Measurements from ENCODE around the gene SERPINA12. TPM values are rescaled to one million over a fixed set of nuclear protein-coding genes. Genes with fewer than 3 reads are reported as not detected.
"Not testable (repeated sequence)": the region's sequence is repeated elsewhere in the genome, so short reads cannot be mapped to it uniquely, and the experiment has no call there.

The SERPINA12 gene
- total RNA-seq, 1 donor from 2014 or later = not detected

DNA sequence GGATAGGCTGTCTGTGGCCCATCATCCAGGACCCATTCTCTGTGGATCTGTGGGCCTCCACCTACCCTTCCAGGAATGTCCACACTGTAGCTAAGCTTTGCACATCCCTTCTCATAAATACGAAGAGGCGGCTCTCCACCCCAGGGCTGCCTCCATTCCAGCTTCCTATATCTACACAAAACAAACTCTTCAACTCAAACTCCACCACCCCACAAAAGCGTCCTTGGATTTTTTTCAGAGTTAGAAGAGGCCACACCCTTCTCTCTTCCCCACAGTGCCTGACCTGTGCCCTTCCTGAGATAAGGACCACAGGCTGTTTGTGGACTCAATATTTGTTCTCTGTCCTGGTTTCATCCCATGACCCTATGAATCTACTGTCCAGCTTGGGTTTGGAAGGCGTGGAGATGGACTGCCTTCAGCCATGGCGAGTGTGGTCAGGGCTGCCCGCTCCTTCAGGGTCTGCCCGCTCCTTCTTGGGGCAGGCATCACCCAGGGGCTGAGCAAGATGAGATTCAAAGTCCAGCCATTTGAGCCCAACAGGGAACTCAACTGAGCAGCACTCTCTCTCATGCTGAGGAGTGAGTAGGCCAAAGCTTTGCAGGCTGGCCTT lies 13.0 kb upstream of the SERPINA12 start:
- H3K27me3 Mint-ChIP-seq (ENCODE audit: insufficient read depth) = peaks cover 7% of the 10 kb centered on the region
- no peaks in the 10 kb centered on the region for H3K4me1 Mint-ChIP-seq (ENCODE audit: low read depth)
- H3K27ac Mint-ChIP-seq = no peak overlapping the region
- H3K9me3 Mint-ChIP-seq = no peaks in the 10 kb centered on the region
- intact Hi-C loops (cut with micrococcal nuclease) = no loop called here
- DNase-seq (ENCODE audit: low spot score) = no peak
- no peaks in the 10 kb centered on the region for H3K36me3 Mint-ChIP-seq (ENCODE audit: low read depth)
- H3K4me3 Mint-ChIP-seq = no peak overlapping the region

- Mint-ChIP-seq H3K4me3 (no peak overlapping the region), H3K9me3 (no peaks in the 10 kb centered on the region), H3K27ac (no peak overlapping the region)
Measured at GRCh38 chr14:94521375-94522114, 12.3 kb upstream of the SERPINA12 start.

GRCh38 chr14:94517641-94518257 lies 8.5 kb upstream of the SERPINA12 start:
- H3K9me3 Mint-ChIP-seq = no peaks in the 10 kb centered on the region
- no peaks in the 10 kb centered on the region for H3K27me3 Mint-ChIP-seq (ENCODE audit: insufficient read depth)
- intact Hi-C loops (cut with micrococcal nuclease) = no loop called here
- H3K27ac Mint-ChIP-seq = no peak overlapping the region
- no peak for DNase-seq (ENCODE audit: low spot score)
- H3K36me3 Mint-ChIP-seq (ENCODE audit: low read depth) = no peaks in the 10 kb centered on the region
- H3K4me1 Mint-ChIP-seq (ENCODE audit: low read depth) = no peaks in the 10 kb centered on the region
- no peak overlapping the region for H3K4me3 Mint-ChIP-seq

More at GRCh38 chr14:94521375-94522114, 12.3 kb upstream of the SERPINA12 start:
- no peak for DNase-seq (ENCODE audit: low spot score)
- no peaks in the 10 kb centered on the region for H3K4me1 Mint-ChIP-seq (ENCODE audit: low read depth)
- intact Hi-C loops (cut with micrococcal nuclease) = no loop called here
- no peaks in the 10 kb centered on the region for H3K36me3 Mint-ChIP-seq (ENCODE audit: low read depth)
- H3K27me3 Mint-ChIP-seq (ENCODE audit: insufficient read depth) = peaks cover 1% of the 10 kb centered on the region

- intact Hi-C loops (cut with micrococcal nuclease) = no loop called here
- no peaks in the 10 kb centered on the region for H3K27me3 Mint-ChIP-seq (ENCODE audit: insufficient read depth)
- no peaks in the 10 kb centered on the region for H3K9me3 Mint-ChIP-seq
- H3K4me1 Mint-ChIP-seq (ENCODE audit: low read depth) = no peaks in the 10 kb centered on the region
- H3K36me3 Mint-ChIP-seq (ENCODE audit: low read depth) = no peaks in the 10 kb centered on the region
- no peak for DNase-seq (ENCODE audit: low spot score)
- no peak overlapping the region for H3K27ac Mint-ChIP-seq
- H3K4me3 Mint-ChIP-seq = no peak overlapping the region
Measured at GRCh38 chr14:94517248-94517640, 8.0 kb upstream of the SERPINA12 start.

- DNase-seq (ENCODE audit: low spot score) = no peak
- Mint-ChIP-seq H3K27me3 (ENCODE audit: insufficient read depth) (no peaks in the 10 kb centered on the region), H3K4me3 (no peak overlapping the region), H3K36me3 (ENCODE audit: low read depth) (no peaks in the 10 kb centered on the region), H3K4me1 (ENCODE audit: low read depth) (no peaks in the 10 kb centered on the region), H3K9me3 (no peaks in the 10 kb centered on the region), H3K27ac (no peak overlapping the region)
- intact Hi-C loops (cut with micrococcal nuclease) = no loop called here
Measured at GRCh38 chr14:94515856-94516255, 6.6 kb upstream of the SERPINA12 start.

GRCh38 chr14:94515426-94515825 lies 6.2 kb upstream of the SERPINA12 start:
- no peaks in the 10 kb centered on the region for H3K36me3 Mint-ChIP-seq (ENCODE audit: low read depth)
- H3K27ac Mint-ChIP-seq = no peak overlapping the region
- no peaks in the 10 kb centered on the region for H3K4me1 Mint-ChIP-seq (ENCODE audit: low read depth)
- H3K4me3 Mint-ChIP-seq = no peak overlapping the region
- intact Hi-C loops (cut with micrococcal nuclease) = no loop called here
- H3K27me3 Mint-ChIP-seq (ENCODE audit: insufficient read depth) = no peaks in the 10 kb centered on the region
- DNase-seq (ENCODE audit: low spot score) = no peak
- no peaks in the 10 kb centered on the region for H3K9me3 Mint-ChIP-seq

DNA sequence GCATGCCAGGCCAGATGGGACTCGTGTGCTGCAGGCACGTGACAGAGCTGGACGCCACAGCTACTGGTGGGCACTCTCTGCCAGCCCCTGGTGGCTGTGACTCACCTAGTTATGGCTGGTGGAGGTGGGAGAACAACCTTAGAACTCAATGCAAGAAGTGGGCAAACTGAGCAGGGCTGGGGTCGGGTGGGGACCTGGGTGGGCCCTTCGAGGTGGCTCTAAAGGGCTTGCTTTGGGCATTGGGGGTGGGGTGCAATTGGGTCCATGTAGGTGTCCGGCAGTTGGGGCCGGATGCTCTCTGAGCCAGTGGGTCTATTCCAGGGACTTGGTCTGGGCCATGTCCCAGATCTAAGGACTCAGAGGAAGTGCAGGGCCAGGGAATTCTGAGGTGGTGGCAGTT lies 5.1 kb upstream of the SERPINA12 start:
- H3K36me3 Mint-ChIP-seq (ENCODE audit: low read depth) = no peaks in the 10 kb centered on the region
- intact Hi-C loops (cut with micrococcal nuclease) = no loop called here
- H3K9me3 Mint-ChIP-seq = no peaks in the 10 kb centered on the region
- H3K4me1 Mint-ChIP-seq (ENCODE audit: low read depth) = no peaks in the 10 kb centered on the region
- no peak overlapping the region for H3K4me3 Mint-ChIP-seq
- no peaks in the 10 kb centered on the region for H3K27me3 Mint-ChIP-seq (ENCODE audit: insufficient read depth)
- H3K27ac Mint-ChIP-seq = no peak overlapping the region
- DNase-seq (ENCODE audit: low spot score) = no peak

GRCh38 chr14:94510481-94510880 lies 1.2 kb upstream of the SERPINA12 start:
- not testable (repeated sequence) for H3K27ac Mint-ChIP-seq

GRCh38 chr14:94505641-94506040 lies 3.6 kb downstream of the SERPINA12 start:
- Mint-ChIP-seq H3K4me1 (ENCODE audit: low read depth) (no peaks in the 10 kb centered on the region), H3K36me3 (ENCODE audit: low read depth) (no peaks in the 10 kb centered on the region), H3K4me3 (no peak overlapping the region), H3K9me3 (no peaks in the 10 kb centered on the region), H3K27ac (no peak overlapping the region), H3K27me3 (ENCODE audit: insufficient read depth) (no peaks in the 10 kb centered on the region)
- DNase-seq (ENCODE audit: low spot score) = no peak
- intact Hi-C loops (cut with micrococcal nuclease) = no loop called here

More at GRCh38 chr14:94510481-94510880, 1.2 kb upstream of the SERPINA12 start:
- H3K27me3 Mint-ChIP-seq (ENCODE audit: insufficient read depth); DNase-seq (ENCODE audit: low spot score); H3K4me1 Mint-ChIP-seq (ENCODE audit: low read depth); H3K9me3 Mint-ChIP-seq; H3K36me3 Mint-ChIP-seq (ENCODE audit: low read depth); H3K4me3 Mint-ChIP-seq; intact Hi-C loops (cut with micrococcal nuclease): not testable (repeated sequence)

DNA sequence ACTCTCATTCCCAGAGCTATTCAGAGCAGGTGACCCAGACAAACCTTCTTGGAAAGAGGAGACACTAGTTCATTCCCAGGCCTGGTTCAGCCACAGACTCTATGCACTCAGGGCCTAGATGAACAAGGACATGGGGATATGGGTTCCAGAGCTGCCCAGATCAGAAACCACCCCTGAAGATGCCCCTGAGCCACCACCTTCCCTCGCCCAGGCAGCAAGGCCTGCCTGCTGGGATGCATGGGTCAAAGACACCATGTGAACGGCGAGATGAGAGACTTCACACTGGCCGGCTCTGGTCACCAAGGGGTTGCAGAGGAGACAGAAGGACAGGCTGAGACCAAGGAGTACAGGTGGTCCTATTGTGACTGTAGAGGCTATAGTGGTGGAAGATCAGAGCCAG lies 4.1 kb downstream of the SERPINA12 start:
- no peak for DNase-seq (ENCODE audit: low spot score)
- H3K36me3 Mint-ChIP-seq (ENCODE audit: low read depth) = no peaks in the 10 kb centered on the region
- H3K27me3 Mint-ChIP-seq (ENCODE audit: insufficient read depth) = no peaks in the 10 kb centered on the region
- no peaks in the 10 kb centered on the region for H3K9me3 Mint-ChIP-seq
- no peak overlapping the region for H3K27ac Mint-ChIP-seq
- H3K4me3 Mint-ChIP-seq = no peak overlapping the region
- intact Hi-C loops (cut with micrococcal nuclease) = no loop called here
- H3K4me1 Mint-ChIP-seq (ENCODE audit: low read depth) = no peaks in the 10 kb centered on the region

DNA sequence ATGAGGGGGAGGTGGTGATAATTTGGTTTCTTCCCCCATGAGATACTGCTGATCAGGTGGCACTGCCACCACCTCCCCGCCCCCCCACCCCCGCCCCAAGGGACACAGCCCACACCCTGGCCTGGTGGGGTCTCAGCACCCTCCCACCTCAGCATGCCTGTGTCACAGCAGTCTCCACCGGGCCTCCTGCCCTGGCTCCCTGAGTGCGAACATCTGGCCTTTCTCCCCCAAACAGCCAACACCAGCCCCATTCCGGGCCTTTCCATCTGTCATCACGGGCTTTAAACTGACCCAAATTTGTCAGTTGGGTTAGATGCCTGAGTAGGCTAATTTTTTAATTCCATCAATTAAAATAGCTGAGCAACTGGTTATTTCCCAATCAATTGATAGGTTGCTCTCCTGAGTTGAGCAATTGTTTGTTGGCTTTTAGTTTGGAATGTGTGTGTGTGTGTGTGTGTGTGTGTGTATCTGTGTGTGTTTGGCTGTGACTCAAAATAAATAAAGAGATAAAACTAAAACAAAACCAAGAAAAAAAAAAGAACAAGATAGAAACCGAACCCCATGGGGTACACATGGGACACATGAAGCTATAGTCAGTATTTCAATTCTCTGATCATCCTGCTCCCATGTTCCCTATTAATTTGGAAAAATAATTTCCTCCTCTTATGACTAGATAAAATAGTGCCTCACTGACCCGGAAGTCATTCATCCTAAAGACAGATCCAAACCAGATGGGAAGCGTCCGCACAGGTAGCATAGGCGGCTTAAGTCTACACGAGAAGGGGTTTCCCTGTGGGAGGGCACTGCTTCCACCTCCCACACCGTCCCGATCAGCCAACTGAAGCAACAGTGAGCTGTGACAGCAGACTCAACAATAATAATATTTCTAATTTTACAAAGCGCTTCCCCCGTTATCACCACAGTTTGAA lies 7.4 kb downstream of the SERPINA12 start:
- no peak overlapping the region for H3K4me3 Mint-ChIP-seq
- H3K27ac Mint-ChIP-seq = no peak overlapping the region
- intact Hi-C loops (cut with micrococcal nuclease) = no loop called here
- H3K4me1 Mint-ChIP-seq (ENCODE audit: low read depth) = no peaks in the 10 kb centered on the region
- H3K27me3 Mint-ChIP-seq (ENCODE audit: insufficient read depth) = no peaks in the 10 kb centered on the region
- H3K36me3 Mint-ChIP-seq (ENCODE audit: low read depth) = no peaks in the 10 kb centered on the region
- H3K9me3 Mint-ChIP-seq = no peaks in the 10 kb centered on the region
- no peak for DNase-seq (ENCODE audit: low spot score)

DNA sequence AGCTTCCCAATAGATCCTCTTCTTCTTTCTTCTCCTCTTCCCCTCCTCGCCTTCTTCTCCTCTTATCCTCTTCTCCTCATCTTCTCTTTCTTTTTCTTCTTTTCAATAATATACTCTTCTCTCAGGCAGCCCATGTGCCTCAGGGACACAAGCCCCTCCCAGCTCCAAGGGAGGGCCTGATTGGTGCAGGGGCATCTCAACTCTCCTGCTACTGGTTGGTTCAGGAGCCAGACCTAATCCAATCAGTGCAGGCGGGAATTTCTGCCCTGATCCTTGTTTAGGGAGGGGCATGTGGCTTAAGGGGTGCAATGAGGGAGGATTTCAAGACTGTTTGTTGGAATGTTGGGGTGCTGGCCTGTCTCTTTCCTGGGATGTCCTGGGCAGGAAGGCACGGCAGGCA lies 9.0 kb downstream of the SERPINA12 start:
- H3K27ac Mint-ChIP-seq = no peak overlapping the region
- H3K4me3 Mint-ChIP-seq = no peak overlapping the region
- intact Hi-C loops (cut with micrococcal nuclease) = no loop called here
- no peaks in the 10 kb centered on the region for H3K9me3 Mint-ChIP-seq
- no peaks in the 10 kb centered on the region for H3K36me3 Mint-ChIP-seq (ENCODE audit: low read depth)
- peaks cover 2% of the 10 kb centered on the region for H3K27me3 Mint-ChIP-seq (ENCODE audit: insufficient read depth)
- no peak for DNase-seq (ENCODE audit: low spot score)
- H3K4me1 Mint-ChIP-seq (ENCODE audit: low read depth) = no peaks in the 10 kb centered on the region

Measured in activated T-helper 1 cell treated with anti-CD3 and anti-CD28 coated beads, Interleukin-12 subunit alpha, Interleukin-12 subunit beta, Interleukin-2, Interleukin-4 antibody, amounts not matched to agents 30 ng/mL and 10 ng/mL and 1 ng/mL, durations not matched to agents 14 hours and 24 hours and 36 hours (primary cell).